ENCODE measurements around the gene IRF5. TPM values are rescaled to one million over a fixed set of nuclear protein-coding genes. Genes with fewer than 3 reads are reported as not detected.
"Not testable (repeated sequence)": the region's sequence is repeated elsewhere in the genome, so short reads cannot be mapped to it uniquely, and the experiment has no call there.

The IRF5 gene
- total RNA-seq, 1 donor from 2014 or later = 19.9 TPM

GRCh38 chr7:128939075-128939860 lies 1.5 kb downstream of the IRF5 start:
- Histone ChIP-seq H3K27me3 (ENCODE audit: control insufficient read depth, insufficient read depth, low read length) (no peaks in the 10 kb centered on the region), H3K4me3 (ENCODE audit: low read depth, low read length) (no peak overlapping the region), H3K36me3 (ENCODE audit: control insufficient read depth, insufficient read depth, low read length) (no peaks in the 10 kb centered on the region)
- no peak for TF ChIP-seq CTCF (IDR thresholded peaks at IDR 0.05; ENCODE audit: insufficient read depth, low read length, poor library complexity, severe bottlenecking)
- no peak for DNase-seq (ENCODE audit: low read depth)

- Histone ChIP-seq H3K36me3 (ENCODE audit: control insufficient read depth, insufficient read depth, low read length) (no peaks in the 10 kb centered on the region), H3K4me3 (ENCODE audit: low read depth, low read length) (no peak overlapping the region), H3K27me3 (ENCODE audit: control insufficient read depth, insufficient read depth, low read length) (no peaks in the 10 kb centered on the region)
- DNase-seq (ENCODE audit: low read depth) = no peak
- TF ChIP-seq CTCF (IDR thresholded peaks at IDR 0.05; ENCODE audit: insufficient read depth, low read length, poor library complexity, severe bottlenecking) = no peak
Measured at GRCh38 chr7:128939861-128940410, 2.2 kb downstream of the IRF5 start.

GRCh38 chr7:128940494-128941322 lies 3.0 kb downstream of the IRF5 start:
- no peak for TF ChIP-seq CTCF (IDR thresholded peaks at IDR 0.05; ENCODE audit: insufficient read depth, low read length, poor library complexity, severe bottlenecking)
- Histone ChIP-seq H3K4me3 (ENCODE audit: low read depth, low read length) (no peak overlapping the region), H3K27me3 (ENCODE audit: control insufficient read depth, insufficient read depth, low read length) (no peaks in the 10 kb centered on the region), H3K36me3 (ENCODE audit: control insufficient read depth, insufficient read depth, low read length) (no peaks in the 10 kb centered on the region)
- DNase-seq (ENCODE audit: low read depth) = no peak

- DNase-seq (ENCODE audit: low read depth) = no peak
- H3K36me3 ChIP-seq (ENCODE audit: control insufficient read depth, insufficient read depth, low read length) = no peaks in the 10 kb centered on the region
- TF ChIP-seq CTCF (IDR thresholded peaks at IDR 0.05; ENCODE audit: insufficient read depth, low read length, poor library complexity, severe bottlenecking) = no peak
- H3K27me3 ChIP-seq (ENCODE audit: control insufficient read depth, insufficient read depth, low read length) = no peaks in the 10 kb centered on the region
- no peak overlapping the region for H3K4me3 ChIP-seq (ENCODE audit: low read depth, low read length)
Measured at GRCh38 chr7:128941323-128941890, 3.7 kb downstream of the IRF5 start.

- TF ChIP-seq CTCF (IDR thresholded peaks at IDR 0.05; ENCODE audit: insufficient read depth, low read length, poor library complexity, severe bottlenecking) = no peak
- H3K4me3 ChIP-seq (ENCODE audit: low read depth, low read length) = no peak overlapping the region
- no peak for DNase-seq (ENCODE audit: low read depth)
- no peaks in the 10 kb centered on the region for H3K27me3 ChIP-seq (ENCODE audit: control insufficient read depth, insufficient read depth, low read length)
- H3K36me3 ChIP-seq (ENCODE audit: control insufficient read depth, insufficient read depth, low read length) = no peaks in the 10 kb centered on the region
Measured at GRCh38 chr7:128941946-128942526, 4.3 kb downstream of the IRF5 start.

GRCh38 chr7:128943251-128943650 lies 5.5 kb downstream of the IRF5 start:
- not testable (repeated sequence) for H3K4me3 ChIP-seq (ENCODE audit: low read depth, low read length); DNase-seq (ENCODE audit: low read depth); H3K36me3 ChIP-seq (ENCODE audit: control insufficient read depth, insufficient read depth, low read length); H3K27me3 ChIP-seq (ENCODE audit: control insufficient read depth, insufficient read depth, low read length)

Data from kidney epithelial cell (primary cell).